HepG2 (cell line): ENCODE data around the gene CYTH2. TPM values are rescaled to one million over a fixed set of nuclear protein-coding genes. Genes with fewer than 3 reads are reported as not detected.

Experiments used
- BATF2 ChIP-seq: sonication (generic); formaldehyde crosslinking; IDR thresholded peaks from 2 replicates; pipeline ENCODE4 v1.8.0; 2022; ENCODE audit warnings: mild to moderate bottlenecking, missing genetic modification reagents, moderate library complexity
- EHMT2 ChIP-seq: fragments of 200-600 bp; sonication (generic); IDR thresholded peaks from 2 replicates; pipeline ENCODE4 v1.7.0; 2017; ENCODE audit warnings: antibody characterized with exemption, low read depth, low read length, borderline replicate concordance
- MXD4 ChIP-seq: IDR thresholded peaks from 2 replicates; pipeline ENCODE4 v1.6.1; 2016; ENCODE audit warnings: mild to moderate bottlenecking, missing biosample characterization, missing genetic modification reagents
- NFATC3 ChIP-seq: sonication (generic); formaldehyde crosslinking; IDR thresholded peaks from 2 replicates; pipeline ENCODE4 v1.5.1; 2020; ENCODE audit warnings: mild to moderate bottlenecking, missing genetic modification reagents
- SUZ12 ChIP-seq: fragments of 150-350 bp; IDR thresholded peaks from 2 replicates; pipeline ENCODE4 v1.6.1; 2014; ENCODE audit warnings: low read depth, low read length
- ZEB1 ChIP-seq: IDR thresholded peaks from 2 replicates; pipeline ENCODE4 v1.6.1; 2012; ENCODE audit warnings: mild to moderate bottlenecking, low read depth, inconsistent platforms; ENCODE audit not compliant: insufficient replicate concordance
- ZFY ChIP-seq: sonication (generic); formaldehyde crosslinking; IDR thresholded peaks from 2 replicates; pipeline ENCODE4 v1.4.0; 2020; ENCODE audit warnings: missing genetic modification reagents
- ZNF24 ChIP-seq: fragments of 450-650 bp; IDR thresholded peaks from 2 replicates; pipeline ENCODE4 v1.6.1; 2017; ENCODE audit warnings: antibody characterized with exemption, mild to moderate bottlenecking
- ZNF431 ChIP-seq: sonication (generic); formaldehyde crosslinking; IDR thresholded peaks from 2 replicates; pipeline ENCODE4 v1.9.0; 2022; ENCODE audit warnings: missing genetic modification reagents, low read depth, mild to moderate bottlenecking, borderline replicate concordance
- ZNF614 ChIP-seq: IDR thresholded peaks from 2 replicates; pipeline ENCODE4 v1.6.1; 2018; ENCODE audit warnings: missing biosample characterization, missing genetic modification reagents, inconsistent platforms, borderline replicate concordance
- ZSCAN25 ChIP-seq: sonication (generic); formaldehyde crosslinking; IDR thresholded peaks from 2 replicates; pipeline ENCODE4 v1.8.0; 2022; ENCODE audit warnings: mild to moderate bottlenecking, missing genetic modification reagents
- polyA plus RNA-seq, 8 experiments: library from polyadenylated mRNA; depleted of rRNA in 3 of 8; stranded (reverse) in 7 of 8; unstranded in 1 of 8; fragments of >200 nt; fragmentation: Illumina TruSeq in 4 of 8; extraction: Trizol in 4 of 8; gene quantifications; 2 replicates each; pipeline versions ENCODE4 v1.2.1 to v1.2.3, GENCODE V29; 2011 to 2016; ENCODE audit warnings: low read depth in 4 of 8, missing spikeins in 1 of 8, mixed read lengths in 1 of 8; ENCODE audit not compliant: insufficient read depth in 1 of 8
- total RNA-seq, 5 experiments: library from RNA; depleted of rRNA; stranded (reverse); fragments of >200 nt; fragmentation: Illumina TruSeq; extraction: Trizol; gene quantifications; 2 replicates each; pipeline ENCODE4 v1.2.3, GENCODE V29; 2016; ENCODE audit warnings: low read depth in 1 of 5
- TF ChIP-seq, protein P1 (sequence below): sonication (generic); formaldehyde crosslinking; IDR thresholded peaks from 2 replicates; pipeline ENCODE4 v1.4.0; 2020; ENCODE audit warnings: missing genetic modification reagents
- TF ChIP-seq, protein P2 (sequence below), 2 experiments: fragments of 450-650 bp in 1 of 2; sonication (generic) in 1 of 2; formaldehyde crosslinking in 1 of 2; IDR thresholded peaks; 2 replicates each; pipeline versions ENCODE4 v1.6.1 to v1.8.0; 2016 to 2022; ENCODE audit warnings: antibody characterized with exemption in 1 of 2, mild to moderate bottlenecking in 1 of 2, missing genetic modification reagents in 1 of 2

Gene CYTH2
- total and polyA plus RNA-seq, 2 of the 13 experiments (the other 11 are each of a cell fraction or from before 2014, with no cell fraction given): 16.5 to 39.3 TPM

DNA sequence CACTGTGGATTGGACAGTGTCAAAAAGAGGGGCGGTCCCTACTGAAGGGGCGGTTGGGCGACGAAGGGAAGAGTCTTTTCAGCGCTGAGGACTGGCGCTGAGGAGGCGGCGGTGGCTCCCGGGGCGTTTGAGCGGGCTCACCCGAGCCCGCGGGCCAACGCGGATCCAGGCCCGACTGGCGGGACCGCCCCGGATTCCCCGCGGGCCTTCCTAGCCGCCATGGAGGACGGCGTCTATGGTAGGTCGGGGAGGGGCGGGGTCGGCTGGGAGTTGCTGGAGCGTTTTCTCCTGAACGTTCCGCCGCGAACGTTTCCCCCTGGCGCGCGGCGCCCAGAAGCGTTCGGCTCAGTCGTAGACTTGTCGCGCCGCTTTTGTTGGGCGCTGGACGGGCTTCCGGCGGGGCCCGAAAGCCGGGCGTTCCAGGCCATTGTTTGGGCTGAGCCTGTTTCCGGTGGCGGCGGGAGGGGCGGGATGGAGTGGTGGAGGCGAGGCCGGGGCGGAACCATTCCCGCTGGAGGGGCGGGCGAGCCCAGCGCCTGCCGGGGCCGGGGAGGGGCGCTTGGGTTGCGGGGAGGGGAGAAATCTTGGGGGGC lies at the start of gene CYTH2 (continued):
- TF ChIP-seq ZNF24 (no peak), ZNF614 (no peak; the same call in 1 of the 2 replicates), ZSCAN25 (CRISPR knock-in tag) (no peak), EHMT2 (no peak), BATF2 (CRISPR knock-in tag) (no peak), SUZ12 (no peak), ZNF431 (CRISPR knock-in tag) (no peak), ZFY (peak; percentile 60), MXD4 (CRISPR knock-in tag) (peak; percentile 52; the same call in 1 of the 2 replicates), ZEB1 (no peak), NFATC3 (no peak)
- TF ChIP-seq, protein P1, sequence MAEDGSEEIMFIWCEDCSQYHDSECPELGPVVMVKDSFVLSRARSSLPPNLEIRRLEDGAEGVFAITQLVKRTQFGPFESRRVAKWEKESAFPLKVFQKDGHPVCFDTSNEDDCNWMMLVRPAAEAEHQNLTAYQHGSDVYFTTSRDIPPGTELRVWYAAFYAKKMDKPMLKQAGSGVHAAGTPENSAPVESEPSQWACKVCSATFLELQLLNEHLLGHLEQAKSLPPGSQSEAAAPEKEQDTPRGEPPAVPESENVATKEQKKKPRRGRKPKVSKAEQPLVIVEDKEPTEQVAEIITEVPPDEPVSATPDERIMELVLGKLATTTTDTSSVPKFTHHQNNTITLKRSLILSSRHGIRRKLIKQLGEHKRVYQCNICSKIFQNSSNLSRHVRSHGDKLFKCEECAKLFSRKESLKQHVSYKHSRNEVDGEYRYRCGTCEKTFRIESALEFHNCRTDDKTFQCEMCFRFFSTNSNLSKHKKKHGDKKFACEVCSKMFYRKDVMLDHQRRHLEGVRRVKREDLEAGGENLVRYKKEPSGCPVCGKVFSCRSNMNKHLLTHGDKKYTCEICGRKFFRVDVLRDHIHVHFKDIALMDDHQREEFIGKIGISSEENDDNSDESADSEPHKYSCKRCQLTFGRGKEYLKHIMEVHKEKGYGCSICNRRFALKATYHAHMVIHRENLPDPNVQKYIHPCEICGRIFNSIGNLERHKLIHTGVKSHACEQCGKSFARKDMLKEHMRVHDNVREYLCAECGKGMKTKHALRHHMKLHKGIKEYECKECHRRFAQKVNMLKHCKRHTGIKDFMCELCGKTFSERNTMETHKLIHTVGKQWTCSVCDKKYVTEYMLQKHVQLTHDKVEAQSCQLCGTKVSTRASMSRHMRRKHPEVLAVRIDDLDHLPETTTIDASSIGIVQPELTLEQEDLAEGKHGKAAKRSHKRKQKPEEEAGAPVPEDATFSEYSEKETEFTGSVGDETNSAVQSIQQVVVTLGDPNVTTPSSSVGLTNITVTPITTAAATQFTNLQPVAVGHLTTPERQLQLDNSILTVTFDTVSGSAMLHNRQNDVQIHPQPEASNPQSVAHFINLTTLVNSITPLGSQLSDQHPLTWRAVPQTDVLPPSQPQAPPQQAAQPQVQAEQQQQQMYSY (CRISPR knock-in tag): peak; percentile 90
- TF ChIP-seq, protein P2, sequence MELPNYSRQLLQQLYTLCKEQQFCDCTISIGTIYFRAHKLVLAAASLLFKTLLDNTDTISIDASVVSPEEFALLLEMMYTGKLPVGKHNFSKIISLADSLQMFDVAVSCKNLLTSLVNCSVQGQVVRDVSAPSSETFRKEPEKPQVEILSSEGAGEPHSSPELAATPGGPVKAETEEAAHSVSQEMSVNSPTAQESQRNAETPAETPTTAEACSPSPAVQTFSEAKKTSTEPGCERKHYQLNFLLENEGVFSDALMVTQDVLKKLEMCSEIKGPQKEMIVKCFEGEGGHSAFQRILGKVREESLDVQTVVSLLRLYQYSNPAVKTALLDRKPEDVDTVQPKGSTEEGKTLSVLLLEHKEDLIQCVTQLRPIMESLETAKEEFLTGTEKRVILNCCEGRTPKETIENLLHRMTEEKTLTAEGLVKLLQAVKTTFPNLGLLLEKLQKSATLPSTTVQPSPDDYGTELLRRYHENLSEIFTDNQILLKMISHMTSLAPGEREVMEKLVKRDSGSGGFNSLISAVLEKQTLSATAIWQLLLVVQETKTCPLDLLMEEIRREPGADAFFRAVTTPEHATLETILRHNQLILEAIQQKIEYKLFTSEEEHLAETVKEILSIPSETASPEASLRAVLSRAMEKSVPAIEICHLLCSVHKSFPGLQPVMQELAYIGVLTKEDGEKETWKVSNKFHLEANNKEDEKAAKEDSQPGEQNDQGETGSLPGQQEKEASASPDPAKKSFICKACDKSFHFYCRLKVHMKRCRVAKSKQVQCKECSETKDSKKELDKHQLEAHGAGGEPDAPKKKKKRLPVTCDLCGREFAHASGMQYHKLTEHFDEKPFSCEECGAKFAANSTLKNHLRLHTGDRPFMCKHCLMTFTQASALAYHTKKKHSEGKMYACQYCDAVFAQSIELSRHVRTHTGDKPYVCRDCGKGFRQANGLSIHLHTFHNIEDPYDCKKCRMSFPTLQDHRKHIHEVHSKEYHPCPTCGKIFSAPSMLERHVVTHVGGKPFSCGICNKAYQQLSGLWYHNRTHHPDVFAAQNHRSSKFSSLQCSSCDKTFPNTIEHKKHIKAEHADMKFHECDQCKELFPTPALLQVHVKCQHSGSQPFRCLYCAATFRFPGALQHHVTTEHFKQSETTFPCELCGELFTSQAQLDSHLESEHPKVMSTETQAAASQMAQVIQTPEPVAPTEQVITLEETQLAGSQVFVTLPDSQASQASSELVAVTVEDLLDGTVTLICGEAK (IDR thresholded peaks at IDR 0.05): 0 out of 2 replicates have a peak, but pooled peaks have one; percentile 13
- TF ChIP-seq, protein P2 (CRISPR knock-in tag; IDR thresholded peaks at IDR 0.05): peak; percentile 61; the same call in 1 of the 2 replicates
